ENCODE data around the gene PPP3R1.

PPP3R1 gene, protein sequence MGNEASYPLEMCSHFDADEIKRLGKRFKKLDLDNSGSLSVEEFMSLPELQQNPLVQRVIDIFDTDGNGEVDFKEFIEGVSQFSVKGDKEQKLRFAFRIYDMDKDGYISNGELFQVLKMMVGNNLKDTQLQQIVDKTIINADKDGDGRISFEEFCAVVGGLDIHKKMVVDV

DNA sequence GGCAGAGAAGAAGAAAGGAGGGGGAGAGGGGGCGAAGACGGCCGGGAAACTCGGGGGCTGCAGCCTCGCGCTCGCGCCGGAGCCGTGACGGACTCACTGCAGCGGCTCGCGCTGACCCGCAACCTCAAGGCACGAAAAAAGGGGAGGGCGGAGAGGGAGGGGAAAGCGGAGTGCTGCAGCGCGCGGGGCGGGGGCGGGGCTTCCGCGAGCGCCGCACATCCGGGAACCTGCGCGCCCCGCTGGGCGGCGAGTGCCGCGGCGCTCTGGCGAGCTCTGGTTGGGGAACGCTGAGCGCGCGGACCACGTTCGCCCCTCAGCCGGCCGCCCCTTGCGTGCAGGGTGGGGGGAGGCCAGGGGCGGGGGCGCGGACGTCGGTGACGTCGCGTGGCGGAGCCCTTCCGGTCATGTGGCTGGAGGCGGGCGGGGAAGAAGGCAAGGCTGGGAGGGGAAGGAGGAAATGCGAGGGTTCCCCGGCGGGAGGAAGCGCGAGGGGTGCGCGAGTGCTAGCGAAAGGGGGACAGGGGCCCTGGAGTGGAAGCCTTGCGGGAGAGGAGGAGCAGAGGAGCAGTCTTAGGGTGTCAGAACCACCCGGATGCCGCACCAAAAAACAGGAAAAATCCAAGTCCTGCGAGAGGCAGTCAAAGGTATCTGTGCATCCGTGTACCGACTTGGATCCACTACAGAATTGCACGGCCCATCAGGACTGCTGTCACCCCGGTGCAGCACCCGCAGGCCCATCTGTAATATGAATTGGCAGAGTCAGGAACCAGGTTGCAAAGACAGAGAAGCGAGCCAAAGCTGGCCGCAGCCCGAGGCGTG, at the start of gene PPP3R1:
Gene PPP3R1, minus strand, starts transcription at position 133 of the 819 bp plus-strand sequence. CDS start 405 bp downstream, outside the sequence.
- FAIRE-seq, result no peak

DNA sequence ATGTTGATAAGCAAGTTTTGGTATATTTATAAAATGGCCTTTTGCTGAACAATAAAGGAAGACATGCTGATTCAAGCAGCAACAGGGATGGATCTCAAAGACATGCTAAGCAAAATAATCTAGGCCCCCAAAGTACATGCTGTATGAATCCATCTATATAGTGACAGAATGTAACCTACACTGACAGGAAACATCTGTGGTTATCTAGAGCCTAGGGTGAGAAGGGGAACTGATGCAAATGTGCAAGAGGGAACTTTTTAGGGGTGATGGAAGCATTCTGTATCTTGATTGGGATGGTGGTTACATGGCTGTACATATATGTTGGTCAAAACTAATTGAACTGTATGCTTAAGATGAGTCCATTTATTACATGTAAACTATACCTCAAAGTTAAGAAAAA, 43.2 kb upstream of the PPP3R1 start:
- FAIRE-seq, result no peak

DNA sequence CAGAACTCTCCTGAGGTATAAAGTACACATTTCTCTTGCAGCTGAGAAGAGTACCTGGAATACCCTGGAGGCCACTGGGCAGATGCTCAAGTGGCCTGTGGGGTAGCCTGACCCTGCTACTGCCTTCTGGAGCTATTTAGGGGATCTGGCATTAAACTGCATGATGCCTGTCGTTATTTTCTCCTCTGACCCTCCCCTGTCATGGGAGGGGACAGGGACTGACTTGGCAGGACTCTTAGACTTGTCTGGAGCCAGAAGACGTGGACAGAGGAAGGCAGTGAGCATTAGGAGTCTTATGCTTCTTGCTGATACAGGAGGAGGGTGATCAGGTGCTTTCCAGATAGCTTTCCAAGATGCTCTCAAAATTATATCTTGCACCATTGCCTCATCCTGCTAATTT, 42.6 kb upstream of the PPP3R1 start:
- FAIRE-seq, result no peak

DNA sequence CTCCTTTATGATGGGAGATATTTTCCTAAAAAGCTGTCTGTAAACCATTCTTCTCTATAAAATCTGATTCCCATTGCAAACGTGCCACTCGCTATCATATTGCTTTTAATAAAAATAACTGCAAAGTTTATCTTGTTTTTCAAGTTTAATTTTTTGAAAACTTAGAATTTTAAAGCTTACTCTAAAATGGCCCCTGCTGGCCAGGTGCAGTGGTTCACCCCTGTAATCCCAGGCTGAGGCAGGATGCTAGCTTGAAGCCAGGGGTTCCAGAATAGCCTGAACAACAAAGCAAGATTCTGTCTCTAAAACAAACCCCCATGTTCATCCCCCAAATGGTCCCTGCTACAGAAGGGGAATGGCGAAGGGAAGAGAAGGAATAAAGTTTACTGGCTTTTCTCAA, 41.9 kb upstream of the PPP3R1 start:
- FAIRE-seq, result no peak

DNA sequence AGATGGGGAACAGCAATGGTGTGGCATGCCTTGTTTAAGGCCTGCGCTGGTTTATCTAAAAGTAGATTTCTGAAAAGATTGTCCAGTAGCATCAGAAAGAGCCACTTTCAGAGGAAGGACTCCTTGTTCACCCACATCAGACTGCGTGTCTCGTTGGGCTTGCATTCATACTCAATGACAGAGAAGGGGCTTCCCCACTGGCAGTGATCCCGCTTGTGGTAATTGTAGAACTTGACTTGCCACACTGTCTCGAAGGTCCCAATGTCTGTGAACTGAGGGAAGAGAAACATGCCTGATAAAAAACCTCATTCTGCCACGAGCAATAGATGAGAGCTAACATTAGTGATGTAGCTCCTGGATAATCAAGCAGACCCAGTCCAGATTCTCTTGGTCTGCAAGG, 41.4 kb upstream of the PPP3R1 start:
- no peak for FAIRE-seq

DNA sequence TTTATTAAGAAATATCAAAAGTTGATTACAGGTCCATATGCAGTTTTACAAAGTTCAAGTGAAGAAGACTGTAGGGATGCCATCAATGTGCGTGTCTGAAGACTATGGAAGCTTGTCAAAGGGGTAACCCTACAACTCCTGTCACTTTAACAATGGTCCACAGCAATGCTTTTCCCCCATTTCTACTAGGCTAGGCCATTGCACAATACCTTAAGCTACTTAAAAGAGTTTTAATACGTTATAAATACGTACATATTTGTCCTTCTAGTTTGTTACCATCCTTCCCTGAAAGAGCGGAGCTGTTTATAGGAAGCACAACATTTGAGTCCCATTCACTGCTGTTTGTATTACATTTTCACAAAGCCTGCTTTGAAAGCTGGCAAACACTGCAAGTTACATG, 40.7 kb upstream of the PPP3R1 start:
- FAIRE-seq, result no peak

DNA sequence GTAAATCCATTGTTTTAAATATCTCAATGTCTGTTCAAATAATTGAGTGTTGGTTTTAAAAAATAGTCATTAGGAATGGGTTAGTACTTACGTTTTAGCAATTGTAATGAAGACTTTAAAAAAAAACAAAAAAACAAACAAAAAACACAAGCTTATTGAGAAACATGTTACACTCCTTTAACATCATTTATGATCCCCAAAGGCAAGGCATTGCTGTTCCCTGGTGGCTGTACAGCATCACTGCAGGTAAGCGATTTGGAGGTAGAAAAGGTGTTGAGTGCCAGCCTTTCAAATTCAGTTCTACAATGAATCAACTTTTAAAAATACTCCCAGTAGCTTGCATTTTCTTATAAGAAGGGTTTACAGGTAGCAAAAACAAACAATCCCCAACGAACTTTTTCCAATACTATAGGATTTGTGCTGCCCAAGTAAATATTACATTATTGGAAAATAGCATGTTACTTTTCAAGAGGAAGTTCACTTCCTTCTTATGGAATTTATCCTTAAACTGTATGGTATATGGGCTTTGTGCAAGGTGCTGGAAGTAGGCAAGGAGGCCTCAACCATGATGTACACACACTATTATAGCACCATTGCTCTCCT, 39.9 kb upstream of the PPP3R1 start:
- no peak for FAIRE-seq

DNA sequence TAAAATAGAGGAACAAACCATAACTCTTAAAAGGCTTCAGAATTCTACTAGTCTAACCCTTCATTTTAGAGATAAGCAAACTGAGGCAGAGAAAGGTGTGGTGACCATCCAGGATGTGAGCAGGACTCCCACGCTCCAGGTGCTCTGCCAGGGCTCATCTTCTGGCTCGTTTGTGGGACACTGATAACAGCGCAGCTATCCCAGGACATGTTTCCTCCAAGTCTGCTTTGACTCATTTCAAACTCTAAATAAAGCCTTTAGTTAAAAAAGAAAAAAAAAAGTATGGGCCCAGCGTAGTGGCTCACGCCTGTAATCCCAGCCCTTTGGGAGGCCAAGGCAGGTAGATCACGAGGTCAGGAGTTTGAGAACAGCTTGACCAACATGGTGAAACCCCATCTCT, 39.0 kb upstream of the PPP3R1 start:
- no peak for FAIRE-seq

DNA sequence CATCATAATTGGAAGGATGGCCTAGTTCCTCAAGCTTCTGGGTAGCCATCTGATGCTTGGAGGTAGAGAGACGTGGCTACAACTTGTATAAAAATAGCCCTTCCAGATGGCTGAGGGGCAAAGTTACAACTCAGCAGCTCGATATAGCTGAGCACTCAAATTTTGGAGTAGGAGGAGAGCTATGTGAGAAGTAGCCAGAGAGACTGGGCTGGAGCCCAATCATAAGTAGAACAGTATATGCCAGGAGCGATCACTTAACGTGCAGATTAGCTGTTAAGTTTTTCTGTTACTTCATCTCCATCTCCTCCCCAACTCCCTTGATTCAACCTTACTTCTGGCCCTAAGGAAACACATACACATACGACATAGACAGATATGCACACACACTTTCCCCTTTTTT, 38.6 kb upstream of the PPP3R1 start:
- no peak for FAIRE-seq

DNA sequence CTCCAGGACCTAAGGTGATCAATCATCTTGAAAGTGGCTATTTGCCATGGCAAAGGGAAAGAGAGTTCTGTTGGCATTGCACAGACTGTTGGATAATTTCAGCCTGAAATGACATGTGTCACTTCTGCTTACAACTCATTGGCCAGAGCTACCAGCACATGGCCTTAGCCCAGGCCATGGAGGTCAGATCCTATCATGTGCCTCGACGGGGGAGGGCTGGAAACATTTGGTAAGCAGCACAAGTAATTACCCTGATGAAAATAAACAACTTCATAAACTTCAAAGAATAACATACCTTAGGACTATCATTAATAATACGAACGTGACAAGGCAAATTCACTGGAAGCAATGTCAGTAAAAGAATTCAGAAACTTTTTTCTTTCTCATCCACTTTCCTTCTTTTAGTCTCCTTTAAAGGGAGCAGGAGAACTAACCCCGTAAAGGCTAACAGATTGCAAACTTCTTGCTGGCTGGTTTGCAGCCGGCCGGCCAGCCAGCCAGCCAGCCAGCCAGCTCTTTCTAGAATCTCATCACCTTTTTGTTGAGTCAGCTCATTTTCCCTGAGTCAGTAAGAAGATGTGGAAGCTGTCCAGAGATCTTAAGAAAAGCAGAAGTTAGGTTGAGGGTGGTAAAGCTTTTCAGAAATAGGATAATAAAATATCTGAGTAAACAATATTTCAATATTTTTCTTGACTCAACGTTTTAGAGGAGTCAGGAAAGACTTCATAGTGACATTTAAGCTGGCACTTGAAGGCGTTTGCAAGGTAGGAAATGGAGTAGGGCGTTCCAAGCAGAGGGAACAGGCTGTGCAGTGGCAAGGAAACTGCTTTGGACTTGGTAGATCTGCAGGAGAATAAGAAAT, 35.5 kb upstream of the PPP3R1 start:
- no peak for FAIRE-seq

DNA sequence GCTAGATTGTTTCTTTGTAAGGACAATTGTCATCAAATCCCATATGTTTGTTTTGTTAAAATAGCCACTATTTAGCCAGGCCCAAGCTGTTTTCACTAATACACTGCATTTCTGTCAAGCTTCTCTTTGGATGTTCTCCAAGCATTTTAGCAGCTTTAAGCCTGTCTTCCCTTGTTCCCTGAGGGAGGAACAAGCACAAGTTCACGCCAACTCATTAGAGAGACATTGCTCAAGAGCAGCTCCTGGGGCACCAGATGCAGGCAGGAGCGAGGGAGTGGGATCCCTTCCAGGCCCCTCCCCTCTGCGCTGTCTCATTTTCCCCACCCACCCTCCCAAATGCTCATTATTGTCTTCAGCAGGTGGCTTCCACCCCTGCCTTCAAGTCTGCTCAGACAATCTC, 32.6 kb upstream of the PPP3R1 start:
- FAIRE-seq, result no peak

DNA sequence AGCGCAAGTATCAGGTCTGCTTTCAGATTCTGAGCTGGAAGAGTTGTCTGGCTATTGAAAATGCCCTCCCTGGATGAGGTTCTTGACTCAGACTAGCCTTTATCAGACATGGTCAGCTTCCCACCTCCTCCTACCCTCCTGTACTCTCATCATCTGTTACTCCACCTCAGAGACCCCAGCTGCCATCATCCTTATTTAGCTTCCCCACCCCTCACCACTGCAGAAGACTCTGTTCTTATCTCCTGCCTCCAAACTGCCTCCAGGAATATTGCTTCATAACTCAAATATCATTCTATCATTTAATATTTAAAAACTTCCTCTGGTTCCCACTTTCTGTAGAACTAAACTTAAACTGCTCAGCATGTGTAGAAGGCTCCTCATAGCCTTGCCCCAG, 31.1 kb upstream of the PPP3R1 start:
- FAIRE-seq, result no peak

DNA sequence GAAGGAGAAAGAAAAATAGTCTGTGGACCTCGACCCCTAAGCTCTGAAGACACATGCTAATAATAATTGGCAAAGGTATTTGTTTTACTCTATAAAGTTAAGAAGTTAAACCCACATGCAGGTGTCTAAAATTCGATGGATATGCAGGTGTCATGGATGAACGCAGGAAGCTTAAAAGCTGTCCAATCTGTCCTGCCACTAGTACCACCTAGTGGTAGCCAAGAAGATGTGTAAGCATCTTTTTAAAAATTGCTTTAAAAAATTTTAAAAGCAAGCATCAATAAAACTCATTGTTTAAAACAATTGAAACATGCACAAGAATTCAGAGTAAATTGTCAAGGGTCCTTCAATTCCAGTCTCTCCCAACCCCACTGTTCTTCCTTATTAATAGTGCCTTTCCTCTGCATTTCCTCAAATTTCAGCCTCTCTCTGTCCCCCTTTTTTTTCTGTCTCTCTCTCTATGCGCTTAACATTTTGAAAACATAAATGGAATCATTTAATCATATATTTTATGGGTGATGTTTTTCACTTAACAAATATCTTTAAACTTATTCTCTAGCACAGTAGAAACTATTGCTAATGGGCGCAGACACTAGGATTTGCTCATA, 30.6 kb upstream of the PPP3R1 start:
- no peak for FAIRE-seq

DNA sequence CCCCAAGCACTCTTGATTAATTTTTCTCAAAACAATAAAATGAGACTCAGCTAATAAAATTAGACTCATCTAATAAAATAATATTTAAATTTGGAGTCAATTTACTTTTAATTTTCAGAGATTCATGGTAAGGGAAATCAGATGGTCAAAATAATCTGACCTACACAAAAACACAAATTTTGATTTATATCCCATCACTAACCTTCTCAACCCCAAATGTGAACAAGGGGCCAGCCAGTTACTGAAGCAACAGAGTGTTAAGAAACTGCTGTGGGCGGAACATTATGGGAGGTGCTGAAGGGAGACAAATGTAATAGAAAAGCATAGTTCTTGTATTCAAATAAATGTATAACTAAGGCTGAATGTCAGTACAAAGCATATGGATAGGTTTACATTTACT, 28.5 kb upstream of the PPP3R1 start:
- FAIRE-seq, result no peak

DNA sequence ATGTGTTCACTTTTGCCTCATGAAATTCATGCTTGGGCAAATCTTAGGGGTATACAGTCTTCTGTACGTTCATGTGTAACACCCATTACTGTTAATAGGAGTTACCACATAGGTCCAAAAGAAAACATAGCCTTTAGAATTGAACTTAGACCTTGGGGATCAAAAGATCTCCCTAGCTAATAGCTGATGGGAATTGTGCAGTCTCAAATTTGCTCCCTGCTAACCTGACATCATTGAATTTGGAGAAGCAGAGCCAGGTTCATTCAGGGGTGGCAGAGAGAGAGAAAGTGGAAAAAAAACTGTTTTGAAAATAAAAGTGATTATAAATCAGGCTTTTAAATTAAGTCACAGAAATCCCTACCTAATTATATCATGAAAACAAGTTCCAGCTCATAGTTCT, 28.0 kb upstream of the PPP3R1 start:
- FAIRE-seq, result no peak

DNA sequence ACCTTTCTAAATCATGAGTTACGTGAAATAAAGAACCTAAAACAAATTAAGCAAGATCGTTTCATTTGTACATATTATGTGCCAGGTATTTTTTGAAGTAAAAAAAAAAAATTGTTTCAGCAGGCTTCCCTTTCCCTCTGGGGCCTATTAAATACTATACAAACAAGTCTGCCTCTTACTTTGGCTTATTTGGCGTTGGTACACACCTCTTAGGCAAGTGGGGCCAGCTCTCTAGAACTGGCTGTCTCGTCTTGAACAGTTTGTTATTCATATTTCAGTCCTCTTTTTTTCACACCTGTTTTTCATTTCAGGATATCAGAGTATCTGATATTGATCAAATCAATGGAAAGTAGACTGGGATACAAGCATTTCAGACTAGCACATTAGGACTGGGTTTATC, 27.4 kb upstream of the PPP3R1 start:
- no peak for FAIRE-seq

DNA sequence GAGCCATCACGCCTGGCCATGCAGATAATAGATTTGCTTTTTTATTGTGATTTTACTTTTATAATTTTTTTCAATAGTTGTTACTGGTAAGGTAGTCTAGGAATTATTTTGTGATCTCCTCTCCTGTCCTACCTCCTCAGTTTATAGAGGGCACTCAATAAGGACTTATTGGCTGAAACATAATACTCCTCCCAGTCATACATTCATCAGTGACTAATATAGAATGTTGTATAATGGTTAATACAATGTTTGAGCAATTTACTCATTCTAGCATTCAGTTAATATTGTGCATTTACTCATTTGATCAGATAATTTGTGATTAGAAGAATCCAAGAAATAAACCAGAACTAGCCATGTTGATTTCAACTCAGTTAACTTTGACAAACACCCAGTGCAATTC, 25.8 kb upstream of the PPP3R1 start:
- no peak for FAIRE-seq

DNA sequence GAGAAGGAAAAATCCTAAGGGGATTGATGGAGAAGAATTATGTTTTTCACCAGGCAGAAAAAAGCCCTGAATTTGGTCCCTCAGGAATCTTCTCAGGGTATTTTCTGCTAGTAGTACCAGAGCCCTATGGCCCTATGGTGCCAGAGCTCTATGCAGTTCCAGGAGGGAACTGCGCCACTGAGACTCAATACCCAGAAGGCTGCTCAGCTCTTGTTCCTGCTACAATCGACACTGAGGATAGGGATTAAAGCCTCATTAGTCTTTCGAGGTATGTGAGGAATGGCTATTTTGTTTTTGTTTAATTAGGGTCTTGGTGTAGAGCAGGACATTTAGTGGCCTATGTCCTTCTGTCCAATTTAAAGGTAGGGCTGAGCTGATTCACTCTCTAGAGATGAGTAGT, 21.7 kb upstream of the PPP3R1 start:
- no peak for FAIRE-seq

DNA sequence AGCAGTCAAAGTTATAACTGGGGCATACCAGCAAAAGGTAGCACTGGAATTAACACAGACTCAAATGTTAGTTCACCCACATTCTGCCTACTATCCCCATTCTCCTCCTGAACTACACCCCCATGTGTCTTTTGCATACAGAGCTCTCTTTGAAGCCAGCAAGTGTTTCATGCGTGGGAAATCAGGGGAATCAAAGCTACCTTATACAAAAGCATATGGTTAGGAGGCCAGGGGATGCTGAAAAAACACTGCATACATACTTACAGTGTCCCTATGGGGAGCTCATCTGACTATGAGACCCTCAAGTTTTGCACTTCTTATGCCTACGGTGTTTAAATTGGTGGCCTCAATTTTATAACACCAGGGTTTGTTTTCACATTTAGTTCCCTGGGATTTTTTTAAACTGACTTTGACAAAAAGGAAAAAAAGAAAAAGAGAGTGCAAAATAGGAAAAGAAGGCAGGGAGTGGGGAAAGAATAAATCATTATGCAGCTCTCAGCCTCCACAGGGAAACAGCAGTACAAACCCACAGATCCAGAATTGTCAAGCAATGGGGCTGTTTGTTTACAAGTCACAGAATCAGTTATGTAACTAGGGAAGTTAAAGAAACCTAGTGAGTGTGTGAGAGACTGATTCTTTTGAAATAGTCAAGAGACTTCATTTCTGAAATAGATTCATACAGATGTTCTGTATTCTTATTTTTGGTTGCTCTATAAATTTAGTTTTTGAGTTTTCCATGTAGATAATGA, 20.1 kb upstream of the PPP3R1 start:
- no peak for FAIRE-seq

DNA sequence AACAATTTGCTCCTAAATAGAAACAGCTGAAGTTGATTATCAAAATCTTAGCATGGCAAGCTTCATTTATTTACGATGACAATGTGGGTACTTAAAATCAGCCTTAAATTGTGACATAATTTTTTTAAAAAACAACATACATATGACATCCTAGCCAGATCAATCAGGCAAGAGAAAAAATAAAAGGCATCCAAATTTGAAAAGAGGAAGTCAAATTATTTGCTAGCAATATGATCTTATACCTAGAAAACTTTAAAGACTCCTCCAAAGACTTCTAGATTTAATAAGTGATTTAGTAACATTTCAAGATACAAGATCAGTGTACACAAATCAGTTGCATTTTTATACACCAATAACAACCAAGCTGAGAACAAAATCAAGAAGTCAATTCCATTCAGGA, 14.3 kb upstream of the PPP3R1 start:
- FAIRE-seq, result peak; percentile 70

DNA sequence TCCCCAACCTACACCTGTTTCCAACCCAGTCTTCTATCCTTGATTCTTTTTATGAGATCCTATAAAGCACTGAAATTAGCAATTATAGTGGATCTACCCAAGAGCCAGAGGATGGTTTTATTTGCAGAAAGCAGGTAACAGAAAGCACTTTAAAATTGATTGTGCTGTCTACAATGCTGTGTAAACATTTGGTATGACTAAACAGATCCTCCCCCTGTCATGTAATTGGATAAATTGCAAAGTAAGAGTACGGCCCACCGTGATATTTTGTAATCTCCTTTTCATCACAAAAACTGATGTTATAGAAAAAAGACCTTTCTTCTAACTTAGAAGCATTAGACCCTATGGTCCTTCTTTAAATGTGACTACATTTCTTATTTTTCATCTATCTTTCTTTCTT, 11.3 kb upstream of the PPP3R1 start:
- no peak for FAIRE-seq

DNA sequence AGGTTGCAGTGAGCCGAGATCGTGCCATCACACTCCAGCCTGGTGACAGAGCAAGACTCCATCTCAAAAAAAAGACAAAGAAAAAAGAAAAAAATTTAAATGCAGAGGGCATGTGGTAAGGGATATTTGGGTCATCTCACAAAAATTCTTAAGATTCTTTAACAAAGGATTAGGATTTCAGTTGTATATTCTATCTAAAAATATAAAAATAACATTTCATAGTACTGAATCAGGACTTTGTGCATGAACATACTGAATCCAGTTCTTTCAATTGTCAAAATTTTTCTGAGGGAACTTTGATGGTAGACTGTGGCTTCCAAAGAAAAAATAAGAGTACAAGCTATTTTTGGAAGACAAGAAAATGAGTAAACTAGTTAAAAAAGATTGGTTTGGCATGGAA, 6.5 kb upstream of the PPP3R1 start:
- FAIRE-seq, result no peak
